H9 (cell line): ENCODE data around the gene SLC39A10. TPM values are rescaled to one million over a fixed set of nuclear protein-coding genes. Genes with fewer than 3 reads are reported as not detected.

ENCODE experiments used
- DNase-seq: peaks from one replicate; pipeline ENCODE4 v3.0.0-alpha.2; 2017
- H2AFZ ChIP-seq: one replicate; pipeline ENCODE4 v1.6.1; 2013; ENCODE audit warnings: mild to moderate bottlenecking, low read length, control low read depth, moderate library complexity
- H2AK5ac ChIP-seq: 2 replicates; pipeline ENCODE4 v1.6.1; 2013; ENCODE audit warnings: low read length, control low read depth, mixed read lengths; ENCODE audit not compliant: insufficient read length
- H2BK120ac ChIP-seq: one replicate; pipeline ENCODE4 v1.6.1; 2013; ENCODE audit warnings: low read depth, mild to moderate bottlenecking, low read length, control low read depth, inconsistent platforms; ENCODE audit not compliant: poor library complexity, severe bottlenecking
- H2BK12ac ChIP-seq: 2 replicates; pipeline ENCODE4 v1.6.1; 2013; ENCODE audit warnings: low read length, control low read depth, mixed read lengths, low read depth; ENCODE audit not compliant: insufficient read length
- H2BK15ac ChIP-seq: 2 replicates; pipeline ENCODE4 v1.6.1; 2013; ENCODE audit warnings: low read depth, low read length, control low read depth
- H2BK20ac ChIP-seq: one replicate; pipeline ENCODE4 v1.6.1; 2013; ENCODE audit warnings: low read depth, mild to moderate bottlenecking, low read length, control low read depth, inconsistent platforms; ENCODE audit not compliant: poor library complexity, severe bottlenecking
- H2BK5ac ChIP-seq: 2 replicates; pipeline ENCODE4 v1.6.1; 2013; ENCODE audit warnings: low read length, control low read depth, mixed read lengths; ENCODE audit not compliant: insufficient read length
- H3K14ac ChIP-seq: 2 replicates; pipeline ENCODE4 v1.6.1; 2013; ENCODE audit warnings: low read length, control low read depth; ENCODE audit not compliant: insufficient read depth
- H3K18ac ChIP-seq: 2 replicates; pipeline ENCODE4 v1.6.1; 2013; ENCODE audit warnings: low read depth, mild to moderate bottlenecking, mixed read lengths, low read length, control low read depth; ENCODE audit not compliant: insufficient read length
- H3K23ac ChIP-seq: 2 replicates; pipeline ENCODE4 v1.6.1; 2013; ENCODE audit warnings: low read length, control low read depth, mixed read lengths, low read depth; ENCODE audit not compliant: insufficient read length
- H3K23me2 ChIP-seq: 2 replicates; pipeline ENCODE4 v1.6.1; 2013; ENCODE audit warnings: low read depth, mild to moderate bottlenecking, mixed read lengths, low read length, control low read depth; ENCODE audit not compliant: insufficient read length, poor library complexity, severe bottlenecking
- H3K27ac ChIP-seq: 2 replicates; pipeline ENCODE4 v1.5.1; 2013; ENCODE audit warnings: low read length, control low read depth, mixed read lengths, low read depth; ENCODE audit not compliant: insufficient read length
- H3K27me3 ChIP-seq: 2 replicates; pipeline ENCODE4 v1.6.1; 2013; ENCODE audit warnings: low read length, control low read depth, inconsistent platforms; ENCODE audit not compliant: insufficient read depth
- H3K4ac ChIP-seq: 2 replicates; pipeline ENCODE4 v1.6.1; 2013; ENCODE audit warnings: low read depth, mild to moderate bottlenecking, control low read depth, inconsistent platforms, low read length, moderate library complexity
- H3K4me1 ChIP-seq: 2 replicates; pipeline ENCODE4 v1.6.1; 2013; ENCODE audit warnings: low read length, control low read depth, inconsistent platforms; ENCODE audit not compliant: insufficient read depth
- H3K4me2 ChIP-seq: 2 replicates; pipeline ENCODE4 v1.6.1; 2013; ENCODE audit warnings: low read length, control low read depth, mixed read lengths; ENCODE audit not compliant: insufficient read length, insufficient read depth
- H3K56ac ChIP-seq: 2 replicates; pipeline ENCODE4 v1.6.1; 2013; ENCODE audit warnings: low read depth, mild to moderate bottlenecking, mixed read lengths, low read length, control low read depth; ENCODE audit not compliant: insufficient read length
- H3K79me1 ChIP-seq: 2 replicates; pipeline ENCODE4 v1.6.1; 2013; ENCODE audit warnings: low read depth, mild to moderate bottlenecking, moderate library complexity, low read length, control low read depth, inconsistent platforms; ENCODE audit not compliant: insufficient read depth, poor library complexity, severe bottlenecking
- H3K79me2 ChIP-seq: 2 replicates; pipeline ENCODE4 v1.6.1; 2013; ENCODE audit warnings: low read length, control low read depth, inconsistent platforms; ENCODE audit not compliant: insufficient read depth
- H3K9ac ChIP-seq: 2 replicates; pipeline ENCODE4 v1.6.1; 2013; ENCODE audit warnings: low read length, control low read depth, mixed read lengths; ENCODE audit not compliant: insufficient read length; ENCODE audit errors: extremely low read depth
- H3K9me3 ChIP-seq: one replicate; pipeline ENCODE4 v1.6.1; 2013; ENCODE audit warnings: low read depth, low read length, inconsistent platforms; ENCODE audit not compliant: control insufficient read depth
- H3T11ph ChIP-seq: one replicate; pipeline ENCODE4 v1.6.1; 2013; ENCODE audit warnings: mild to moderate bottlenecking, low read length, control low read depth, inconsistent platforms
- H4K20me1 ChIP-seq: one replicate; pipeline ENCODE4 v1.6.1; 2013; ENCODE audit not compliant: control insufficient read depth, insufficient read length, insufficient read depth
- H4K5ac ChIP-seq: 2 replicates; pipeline ENCODE4 v1.6.1; 2013; ENCODE audit warnings: low read depth, mild to moderate bottlenecking, mixed read lengths, low read length, control low read depth; ENCODE audit not compliant: insufficient read length
- H4K8ac ChIP-seq: replicated peaks from 2 replicates; pipeline ENCODE4 v1.6.1; 2013; ENCODE audit warnings: low read length, control low read depth, mixed read lengths, low read depth; ENCODE audit not compliant: insufficient read length
- H4K91ac ChIP-seq: 2 replicates; pipeline ENCODE4 v1.6.1; 2013; ENCODE audit warnings: low read depth, mild to moderate bottlenecking, moderate library complexity, mixed read lengths, low read length, control low read depth; ENCODE audit not compliant: insufficient read length
- H3K27ac Mint-ChIP-seq, 3 experiments: 2 replicates in 2 of 3; 3 replicates in 1 of 3; pipeline ENCODE4 v1.8.0; 2020 to 2021; ENCODE audit warnings: mixed read lengths in 3 of 3, mild to moderate bottlenecking in 1 of 3, moderate library complexity in 1 of 3
- H3K27me3 Mint-ChIP-seq: 2 replicates; pipeline ENCODE4 v1.8.0; 2021; ENCODE audit warnings: low read depth, mild to moderate bottlenecking, moderate library complexity, mixed read lengths
- H3K36me3 Mint-ChIP-seq, 3 experiments: 2 replicates in 2 of 3; 3 replicates in 1 of 3; pipeline ENCODE4 v1.8.0; 2020 to 2021; ENCODE audit warnings: low read depth in 3 of 3, mixed read lengths in 3 of 3; ENCODE audit not compliant: insufficient read depth in 1 of 3
- H3K4me1 Mint-ChIP-seq, 2 experiments: 2 replicates each; pipeline ENCODE4 v1.8.0; 2020; ENCODE audit warnings: mixed read lengths in 2 of 2
- H3K4me3 Mint-ChIP-seq, 2 experiments: 2 replicates in 1 of 2; 3 replicates in 1 of 2; pipeline ENCODE4 v1.8.0; 2020 to 2021; ENCODE audit warnings: mild to moderate bottlenecking in 2 of 2, mixed read lengths in 2 of 2, moderate library complexity in 1 of 2
- H3K9me3 Mint-ChIP-seq, 2 experiments: 2 replicates in 1 of 2; 3 replicates in 1 of 2; pipeline ENCODE4 v1.8.0; 2020; ENCODE audit warnings: mild to moderate bottlenecking in 2 of 2, mixed read lengths in 2 of 2, moderate library complexity in 1 of 2
- total RNA-seq: library from RNA; stranded (reverse); gene quantifications from 2 replicates; pipeline ENCODE4 v1.2.1, GENCODE V29; 2021
- TF ChIP-seq, protein P1 (sequence below): fragments of 200-600 bp; sonication (generic); conservative IDR thresholded peaks from 3 replicates; pipeline ENCODE4 v1.8.0; 2021; ENCODE audit warnings: antibody characterized with exemption, mild to moderate bottlenecking

The SLC39A10 gene
- total RNA-seq, 1 experiment from 2014 or later: 161 TPM

DNA sequence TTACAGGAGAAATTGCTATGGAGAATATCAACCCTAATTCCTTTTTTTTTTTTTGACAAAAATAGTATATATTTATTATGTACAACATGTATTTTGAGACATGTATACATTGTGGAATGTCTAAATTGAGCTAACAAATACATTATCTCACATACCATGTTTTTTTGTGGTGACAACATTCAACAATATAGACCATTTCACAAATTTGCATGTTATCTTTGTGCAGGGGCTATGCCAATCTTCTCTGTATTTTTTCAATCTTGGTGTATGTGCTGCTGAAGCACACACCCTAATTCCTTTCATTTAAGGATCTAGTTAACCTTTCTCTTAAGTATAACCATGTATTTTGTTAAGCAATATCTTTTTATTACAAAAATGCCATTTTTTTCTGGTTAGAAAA is 13.2 kb downstream of the SLC39A10 start:
- H3K9ac ChIP-seq: no peak overlapping the region

More for the DNA sequence above, 13.2 kb downstream of the SLC39A10 start:
- Mint-ChIP-seq H3K36me3 (peaks cover 7 to 9% (median 7%) of the 10 kb centered on the region in 3 experiments), H3K4me1 (peaks cover 18 to 20% of the 10 kb centered on the region in 2 experiments), H3K27me3 (no peaks in the 10 kb centered on the region), H3K4me3 (no peak overlapping the region), H3K27ac (0 out of 7 replicates have a peak overlapping the region, but pooled peaks of 1 of the 3 experiments have one; percentile 18), H3K9me3 (no peaks in the 10 kb centered on the region)
- H2BK120ac ChIP-seq: no peak overlapping the region
- TF ChIP-seq, protein P1, sequence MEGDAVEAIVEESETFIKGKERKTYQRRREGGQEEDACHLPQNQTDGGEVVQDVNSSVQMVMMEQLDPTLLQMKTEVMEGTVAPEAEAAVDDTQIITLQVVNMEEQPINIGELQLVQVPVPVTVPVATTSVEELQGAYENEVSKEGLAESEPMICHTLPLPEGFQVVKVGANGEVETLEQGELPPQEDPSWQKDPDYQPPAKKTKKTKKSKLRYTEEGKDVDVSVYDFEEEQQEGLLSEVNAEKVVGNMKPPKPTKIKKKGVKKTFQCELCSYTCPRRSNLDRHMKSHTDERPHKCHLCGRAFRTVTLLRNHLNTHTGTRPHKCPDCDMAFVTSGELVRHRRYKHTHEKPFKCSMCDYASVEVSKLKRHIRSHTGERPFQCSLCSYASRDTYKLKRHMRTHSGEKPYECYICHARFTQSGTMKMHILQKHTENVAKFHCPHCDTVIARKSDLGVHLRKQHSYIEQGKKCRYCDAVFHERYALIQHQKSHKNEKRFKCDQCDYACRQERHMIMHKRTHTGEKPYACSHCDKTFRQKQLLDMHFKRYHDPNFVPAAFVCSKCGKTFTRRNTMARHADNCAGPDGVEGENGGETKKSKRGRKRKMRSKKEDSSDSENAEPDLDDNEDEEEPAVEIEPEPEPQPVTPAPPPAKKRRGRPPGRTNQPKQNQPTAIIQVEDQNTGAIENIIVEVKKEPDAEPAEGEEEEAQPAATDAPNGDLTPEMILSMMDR: no peak
- no peaks in the 10 kb centered on the region for H3K27me3 ChIP-seq
- no peak overlapping the region for H2BK5ac ChIP-seq
- no peak overlapping the region for H4K5ac ChIP-seq
- no peaks in the 10 kb centered on the region for H3K4me1 ChIP-seq
- H2BK15ac ChIP-seq: no peak overlapping the region
- no peak for DNase-seq
- no peak overlapping the region for H2BK12ac ChIP-seq
- H3K79me1 ChIP-seq: no peaks in the 10 kb centered on the region
- H3K4ac ChIP-seq: no peak overlapping the region
- no peak overlapping the region for H2AK5ac ChIP-seq
- H4K20me1 ChIP-seq: no peaks in the 10 kb centered on the region
- H2AFZ ChIP-seq: no peak overlapping the region
- H3K9me3 ChIP-seq: no peaks in the 10 kb centered on the region
- peaks cover 14% of the 10 kb centered on the region for H3K79me2 ChIP-seq
- no peak overlapping the region for H3K56ac ChIP-seq
- peaks cover 2% of the 10 kb centered on the region for H3K23me2 ChIP-seq
- H2BK20ac ChIP-seq: no peak overlapping the region
- H3T11ph ChIP-seq: no peak overlapping the region
- H3K14ac ChIP-seq: no peak overlapping the region
- no peak overlapping the region for H3K23ac ChIP-seq
- H3K4me2 ChIP-seq: no peak overlapping the region
- H3K18ac ChIP-seq: no peak overlapping the region
- no peak overlapping the region for H4K91ac ChIP-seq
- H4K8ac ChIP-seq: no peak overlapping the region
- H3K27ac ChIP-seq: no peak overlapping the region
